GM12891 (cell line): ENCODE measurements around the gene GALM.
"Not testable (repeated sequence)": the region's sequence is repeated elsewhere in the genome, so short reads cannot be mapped to it uniquely, and the experiment has no call there.

Experiments
- DNase-seq: peaks from one replicate; pipeline ENCODE4 v3.0.0; 2011; ENCODE audit warnings: low spot score; ENCODE audit not compliant: insufficient read length
- FAIRE-seq: peaks from 2 replicates; lab custom pipeline; 2011; peaks lifted over from hg19 to GRCh38; lab: Jason Lieb, UNC
- PAX5 ChIP-seq: IDR thresholded peaks from 2 replicates; pipeline ENCODE4 v1.6.1; 2011; ENCODE audit warnings: low read length, moderate library complexity, mild to moderate bottlenecking; ENCODE audit not compliant: insufficient read depth, severe bottlenecking
- POLR2A ChIP-seq: IDR thresholded peaks from 2 replicates; pipeline ENCODE4 v1.6.1; 2011; ENCODE audit warnings: low read depth, low read length, control low read depth
- POLR2AphosphoS5 ChIP-seq: IDR thresholded peaks from 2 replicates; pipeline ENCODE4 v1.6.1; 2011; ENCODE audit warnings: low read depth, low read length, control low read depth
- POU2F2 ChIP-seq: IDR thresholded peaks from 2 replicates; pipeline ENCODE4 v1.6.1; 2011; ENCODE audit warnings: low read depth, mild to moderate bottlenecking, control low read depth, low read length, moderate library complexity
- SPI1 ChIP-seq: IDR thresholded peaks from 2 replicates; pipeline ENCODE4 v1.6.1; 2011; ENCODE audit warnings: low read depth, low read length, control low read depth
- TAF1 ChIP-seq: IDR thresholded peaks from 2 replicates; pipeline ENCODE4 v1.6.1; 2011; ENCODE audit warnings: low read depth, low read length, control low read depth

Gene GALM

GRCh38 chr2:38676681-38677080 is 10.8 kb downstream of the GALM start:
- no peak for DNase-seq
- TF ChIP-seq SPI1 (no peak), POLR2AphosphoS5 (no peak), TAF1 (no peak), POLR2A (no peak), PAX5 (no peak), POU2F2 (no peak)
- no peak for FAIRE-seq

GRCh38 chr2:38680868-38681267 is 15.0 kb downstream of the GALM start:
- not testable (repeated sequence) for FAIRE-seq, DNase-seq

GRCh38 chr2:38682008-38682575 is 16.2 kb downstream of the GALM start:
- FAIRE-seq = no peak
- no peak for TF ChIP-seq POLR2AphosphoS5
- no peak for TF ChIP-seq PAX5
- no peak for TF ChIP-seq TAF1
- no peak for TF ChIP-seq POLR2A
- TF ChIP-seq POU2F2 = no peak
- TF ChIP-seq SPI1 = no peak
- no peak for DNase-seq

- DNase-seq, FAIRE-seq: not testable (repeated sequence)
Observed at GRCh38 chr2:38682620-38683019, 16.7 kb downstream of the GALM start.

GRCh38 chr2:38683766-38684165 is 17.9 kb downstream of the GALM start:
- DNase-seq (no peak), FAIRE-seq (no peak)
- TF ChIP-seq TAF1 = no peak
- TF ChIP-seq POLR2A = no peak
- no peak for TF ChIP-seq POLR2AphosphoS5
- TF ChIP-seq PAX5 = no peak
- no peak for TF ChIP-seq POU2F2
- no peak for TF ChIP-seq SPI1

GRCh38 chr2:38685116-38685735 is 19.3 kb downstream of the GALM start:
- peak; percentile 23 for FAIRE-seq
- TF ChIP-seq PAX5 (no peak), POU2F2 (no peak), SPI1 (no peak), POLR2A (no peak), POLR2AphosphoS5 (no peak), TAF1 (no peak)
- DNase-seq = no peak

- TF ChIP-seq SPI1 = no peak
- no peak for TF ChIP-seq TAF1
- no peak for TF ChIP-seq POLR2AphosphoS5
- TF ChIP-seq POLR2A = no peak
- no peak for TF ChIP-seq POU2F2
- TF ChIP-seq PAX5 = no peak
- DNase-seq (no peak), FAIRE-seq (no peak)
Observed at GRCh38 chr2:38690499-38691420, 24.8 kb downstream of the GALM start.

- TF ChIP-seq TAF1 = no peak
- no peak for TF ChIP-seq PAX5
- no peak for TF ChIP-seq POU2F2
- TF ChIP-seq POLR2AphosphoS5 = no peak
- TF ChIP-seq SPI1 = no peak
- TF ChIP-seq POLR2A = no peak
- FAIRE-seq = no peak
- DNase-seq = no peak
Observed at GRCh38 chr2:38691994-38692393, 26.1 kb downstream of the GALM start.

GRCh38 chr2:38692636-38693318 is 26.9 kb downstream of the GALM start:
- no peak for TF ChIP-seq PAX5
- DNase-seq = no peak
- no peak for FAIRE-seq

GRCh38 chr2:38697116-38697840 is 31.4 kb downstream of the GALM start:
- no peak for TF ChIP-seq POLR2AphosphoS5
- no peak for TF ChIP-seq POU2F2
- DNase-seq = no peak
- FAIRE-seq = no peak
